ENCODE measurements around the gene MACROD1.

GRCh38 chr11:64204080-64204440, 38.1 kb upstream of the MACROD1 start:
- TF ChIP-seq, protein P1, sequence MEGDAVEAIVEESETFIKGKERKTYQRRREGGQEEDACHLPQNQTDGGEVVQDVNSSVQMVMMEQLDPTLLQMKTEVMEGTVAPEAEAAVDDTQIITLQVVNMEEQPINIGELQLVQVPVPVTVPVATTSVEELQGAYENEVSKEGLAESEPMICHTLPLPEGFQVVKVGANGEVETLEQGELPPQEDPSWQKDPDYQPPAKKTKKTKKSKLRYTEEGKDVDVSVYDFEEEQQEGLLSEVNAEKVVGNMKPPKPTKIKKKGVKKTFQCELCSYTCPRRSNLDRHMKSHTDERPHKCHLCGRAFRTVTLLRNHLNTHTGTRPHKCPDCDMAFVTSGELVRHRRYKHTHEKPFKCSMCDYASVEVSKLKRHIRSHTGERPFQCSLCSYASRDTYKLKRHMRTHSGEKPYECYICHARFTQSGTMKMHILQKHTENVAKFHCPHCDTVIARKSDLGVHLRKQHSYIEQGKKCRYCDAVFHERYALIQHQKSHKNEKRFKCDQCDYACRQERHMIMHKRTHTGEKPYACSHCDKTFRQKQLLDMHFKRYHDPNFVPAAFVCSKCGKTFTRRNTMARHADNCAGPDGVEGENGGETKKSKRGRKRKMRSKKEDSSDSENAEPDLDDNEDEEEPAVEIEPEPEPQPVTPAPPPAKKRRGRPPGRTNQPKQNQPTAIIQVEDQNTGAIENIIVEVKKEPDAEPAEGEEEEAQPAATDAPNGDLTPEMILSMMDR (IDR thresholded peaks at IDR 0.05): no peak
- no peak for TF ChIP-seq ZFX (IDR thresholded peaks at IDR 0.05; ENCODE audit: borderline replicate concordance)
